Stimulated activated naive CD8-positive, alpha-beta T cell treated with anti-CD3 and anti-CD28 coated beads, Interleukin-15, Interleukin-2, amounts not matched to agents 100 U/mL and 50 U/mL, for 24 hours (primary cell): ENCODE results near the gene HJV.

Experiments used
- ATAC-seq: fragments of 150-1000 bp; cut with Tn5 transposase; one replicate; pipeline ENCODE4 v1.10.0; 2021
- DNase-seq: peaks from one replicate; pipeline ENCODE4 v3.0.0; 2021

Gene HJV

GRCh38 chr1:145993618-145994390, 27.7 kb downstream of the HJV start:
- DNase-seq (no peak), ATAC-seq (no peak)

- DNase-seq (no peak), ATAC-seq (no peak)
These were observed 28.4 kb downstream of the HJV start for GRCh38 chr1:145992958-145993617.

- DNase-seq (no peak), ATAC-seq (no peak)
These were observed 29.0 kb downstream of the HJV start for GRCh38 chr1:145992502-145992936.

- DNase-seq = no peak
- ATAC-seq = no peak
These were observed 29.7 kb downstream of the HJV start for GRCh38 chr1:145991735-145992412.

- DNase-seq (no peak), ATAC-seq (no peak)
These were observed 31.2 kb downstream of the HJV start for GRCh38 chr1:145990249-145990855.

GRCh38 chr1:145988773-145989172, 32.8 kb downstream of the HJV start:
- ATAC-seq (no peak), DNase-seq (no peak)

GRCh38 chr1:145987926-145988325, 33.6 kb downstream of the HJV start:
- DNase-seq = no peak
- no peak for ATAC-seq

- ATAC-seq = no peak
- DNase-seq = no peak
These were observed 35.0 kb downstream of the HJV start for GRCh38 chr1:145986551-145986950.

GRCh38 chr1:145985502-145986439, 35.8 kb downstream of the HJV start:
- ATAC-seq (no peak), DNase-seq (no peak)

- ATAC-seq (no peak), DNase-seq (no peak)
These were observed 36.4 kb downstream of the HJV start for GRCh38 chr1:145985129-145985501.

- no peak for DNase-seq
These were observed 37.3 kb downstream of the HJV start for GRCh38 chr1:145983960-145984830.

GRCh38 chr1:145983206-145983675, 38.3 kb downstream of the HJV start:
- ATAC-seq = no peak
- DNase-seq = no peak

More at GRCh38 chr1:145983960-145984830, 37.3 kb downstream of the HJV start:
- ATAC-seq = peak; percentile 19

- DNase-seq (no peak), ATAC-seq (no peak)
These were observed 39.4 kb downstream of the HJV start for GRCh38 chr1:145982010-145982723.

GRCh38 chr1:145980457-145980994, 41.0 kb downstream of the HJV start:
- ATAC-seq (no peak), DNase-seq (no peak)

- no peak for ATAC-seq
These were observed 41.6 kb downstream of the HJV start for GRCh38 chr1:145979746-145980456.

GRCh38 chr1:145978854-145979745, 42.4 kb downstream of the HJV start:
- DNase-seq = peak; percentile 81
- peak; percentile 92 for ATAC-seq

More at GRCh38 chr1:145979746-145980456, 41.6 kb downstream of the HJV start:
- DNase-seq = no peak

- DNase-seq (no peak), ATAC-seq (no peak)
These were observed 43.1 kb downstream of the HJV start for GRCh38 chr1:145978471-145978853.
